Loucy (cell line): Measurements from ENCODE around the gene SAPCD1.

ENCODE experiments used
- EZH2phosphoT487 ChIP-seq: fragments of 200-600 bp; IDR thresholded peaks from 2 replicates; pipeline ENCODE4 v1.6.1; 2018; ENCODE audit warnings: antibody characterized with exemption, mild to moderate bottlenecking, moderate library complexity, borderline replicate concordance
- TF ChIP-seq, protein P1 (sequence below): fragments of 200-600 bp; sonication (generic); conservative IDR thresholded peaks from 2 replicates; pipeline ENCODE4 v1.5.1; 2014; ENCODE audit warnings: mild to moderate bottlenecking, antibody characterized with exemption, low read length

DNA sequence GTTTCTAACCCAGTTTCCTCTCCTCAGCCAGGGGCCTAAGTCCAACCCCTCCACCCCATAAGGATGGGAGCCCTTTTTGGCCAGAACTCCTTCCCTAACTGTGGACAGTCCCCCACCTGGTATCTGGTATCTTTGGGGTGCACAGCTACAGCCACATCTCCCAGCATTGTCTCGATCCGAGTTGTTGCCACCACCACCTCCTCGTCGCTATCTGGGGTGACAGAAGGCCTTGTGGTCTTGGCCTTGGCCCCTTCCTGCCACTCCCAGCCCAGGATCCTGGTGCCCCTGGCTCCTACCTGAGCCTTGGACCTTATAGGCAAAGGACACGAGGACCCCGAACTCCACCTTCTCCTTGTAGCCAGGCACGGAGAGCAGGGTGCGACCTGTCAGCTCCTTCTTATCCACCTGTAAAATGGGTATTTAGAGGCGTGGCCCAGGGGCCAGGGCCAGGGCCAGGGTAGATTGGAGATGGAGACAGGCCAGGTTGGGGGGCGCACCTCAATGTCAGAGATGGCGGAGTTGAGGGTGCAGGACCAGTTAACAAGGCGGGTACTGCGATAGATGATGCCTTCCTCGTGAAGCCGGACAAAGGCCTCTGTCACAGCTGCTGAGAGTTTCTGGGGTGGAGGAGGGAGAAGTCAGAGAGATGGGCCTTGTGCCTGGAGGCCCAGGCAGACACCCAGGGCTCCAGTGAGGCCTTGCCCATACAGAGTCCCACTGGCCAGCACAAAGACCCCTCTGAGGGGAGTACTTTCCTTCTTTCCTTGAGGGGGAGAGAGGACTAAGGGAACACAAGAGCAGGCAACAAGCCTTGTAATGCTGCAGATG lies 21.9 kb downstream of the SAPCD1 start:
- TF ChIP-seq, protein P1, sequence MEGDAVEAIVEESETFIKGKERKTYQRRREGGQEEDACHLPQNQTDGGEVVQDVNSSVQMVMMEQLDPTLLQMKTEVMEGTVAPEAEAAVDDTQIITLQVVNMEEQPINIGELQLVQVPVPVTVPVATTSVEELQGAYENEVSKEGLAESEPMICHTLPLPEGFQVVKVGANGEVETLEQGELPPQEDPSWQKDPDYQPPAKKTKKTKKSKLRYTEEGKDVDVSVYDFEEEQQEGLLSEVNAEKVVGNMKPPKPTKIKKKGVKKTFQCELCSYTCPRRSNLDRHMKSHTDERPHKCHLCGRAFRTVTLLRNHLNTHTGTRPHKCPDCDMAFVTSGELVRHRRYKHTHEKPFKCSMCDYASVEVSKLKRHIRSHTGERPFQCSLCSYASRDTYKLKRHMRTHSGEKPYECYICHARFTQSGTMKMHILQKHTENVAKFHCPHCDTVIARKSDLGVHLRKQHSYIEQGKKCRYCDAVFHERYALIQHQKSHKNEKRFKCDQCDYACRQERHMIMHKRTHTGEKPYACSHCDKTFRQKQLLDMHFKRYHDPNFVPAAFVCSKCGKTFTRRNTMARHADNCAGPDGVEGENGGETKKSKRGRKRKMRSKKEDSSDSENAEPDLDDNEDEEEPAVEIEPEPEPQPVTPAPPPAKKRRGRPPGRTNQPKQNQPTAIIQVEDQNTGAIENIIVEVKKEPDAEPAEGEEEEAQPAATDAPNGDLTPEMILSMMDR = no peak
- TF ChIP-seq EZH2phosphoT487 = no peak
